ENCODE measurements around the gene MAP6.

MAP6 gene

GRCh38 chr11:75668451-75669297, at the start of gene MAP6:
Gene MAP6 (minus strand): TSS chr11:75669038. CDS start chr11:75668369, 669 bp downstream.
- DNase-seq (ENCODE audit: low read depth) = no peak
- peak within 1 kb of the TSS; percentile 25 for H3K4me3 ChIP-seq (ENCODE audit: control insufficient read depth, low read depth, low read length)
- no peak for TF ChIP-seq CTCF (conservative IDR thresholded peaks at IDR 0.05; ENCODE audit: control insufficient read depth, insufficient read depth, low read depth, low read length)

- no peak for TF ChIP-seq CTCF (conservative IDR thresholded peaks at IDR 0.05; ENCODE audit: control insufficient read depth, insufficient read depth, low read depth, low read length)
- no peak for DNase-seq (ENCODE audit: low read depth)
- no peak within 1 kb of the TSS for H3K4me3 ChIP-seq (ENCODE audit: control insufficient read depth, low read depth, low read length)
These were observed 49.0 kb upstream of the MAP6 start, which contains the start of gene MOGAT2 for GRCh38 chr11:75717608-75718418. Gene MOGAT2 (plus strand): TSS chr11:75717838. CDS start chr11:75717889, 51 bp downstream.

- TF ChIP-seq CTCF (conservative IDR thresholded peaks at IDR 0.05; ENCODE audit: control insufficient read depth, insufficient read depth, low read depth, low read length) = no peak
- no peak for DNase-seq (ENCODE audit: low read depth)
- no peak overlapping the region for H3K4me3 ChIP-seq (ENCODE audit: control insufficient read depth, low read depth, low read length)
These were observed 47.8 kb upstream of the MAP6 start for GRCh38 chr11:75716659-75717058.

GRCh38 chr11:75715688-75716087, 46.9 kb upstream of the MAP6 start:
- H3K4me3 ChIP-seq (ENCODE audit: control insufficient read depth, low read depth, low read length) = no peak overlapping the region
- no peak for DNase-seq (ENCODE audit: low read depth)
- TF ChIP-seq CTCF (conservative IDR thresholded peaks at IDR 0.05; ENCODE audit: control insufficient read depth, insufficient read depth, low read depth, low read length) = no peak

- no peak for TF ChIP-seq CTCF (conservative IDR thresholded peaks at IDR 0.05; ENCODE audit: control insufficient read depth, insufficient read depth, low read depth, low read length)
- DNase-seq (ENCODE audit: low read depth) = no peak
- H3K4me3 ChIP-seq (ENCODE audit: control insufficient read depth, low read depth, low read length) = no peak overlapping the region
These were observed 45.4 kb upstream of the MAP6 start for GRCh38 chr11:75714211-75714610.

- peak; percentile 87 for TF ChIP-seq CTCF (conservative IDR thresholded peaks at IDR 0.05; ENCODE audit: control insufficient read depth, insufficient read depth, low read depth, low read length)
- peak overlapping the region; percentile 12 for H3K4me3 ChIP-seq (ENCODE audit: control insufficient read depth, low read depth, low read length)
- peak; percentile 80 for DNase-seq (ENCODE audit: low read depth)
These were observed 37.5 kb upstream of the MAP6 start for GRCh38 chr11:75706260-75706729.

Measured in fibroblast of mammary gland (primary cell).